Loucy (cell line): ENCODE data around the gene MOSPD3.

Source experiments
- H2AFZ ChIP-seq: fragments of 200-600 bp; sonication (generic); 2 replicates; pipeline ENCODE4 v1.6.0; 2016; ENCODE audit warnings: antibody characterized with exemption, mild to moderate bottlenecking, low read length, moderate library complexity
- H3F3A ChIP-seq: fragments of 200-600 bp; 2 replicates; pipeline ENCODE4 v1.6.0; 2016; ENCODE audit warnings: antibody characterized with exemption, low read depth, mild to moderate bottlenecking
- H3K27me3 ChIP-seq: fragments of 200-600 bp; sonication (generic); 2 replicates; pipeline ENCODE4 v1.6.1; 2014; ENCODE audit warnings: low read length, mild to moderate bottlenecking; ENCODE audit not compliant: insufficient read depth, poor library complexity, severe bottlenecking
- H3K36me3 ChIP-seq: fragments of 200-600 bp; sonication (generic); 2 replicates; pipeline ENCODE4 v1.6.1; 2016; ENCODE audit warnings: low read length; ENCODE audit not compliant: insufficient read depth
- H3K4me1 ChIP-seq: fragments of 200-600 bp; sonication (generic); 2 replicates; pipeline ENCODE4 v1.5.1; 2014; ENCODE audit warnings: low read length, mild to moderate bottlenecking; ENCODE audit not compliant: insufficient read depth, poor library complexity, severe bottlenecking
- H3K4me2 ChIP-seq: fragments of 200-600 bp; sonication (generic); 2 replicates; pipeline ENCODE4 v1.6.0; 2014; ENCODE audit warnings: antibody characterized with exemption, low read length, low read depth, mild to moderate bottlenecking; ENCODE audit not compliant: poor library complexity, severe bottlenecking
- H3K4me3 ChIP-seq: fragments of 200-600 bp; sonication (generic); 2 replicates; pipeline ENCODE4 v1.5.1; 2014; ENCODE audit warnings: low read length, mild to moderate bottlenecking, mixed read lengths; ENCODE audit not compliant: poor library complexity, severe bottlenecking
- H3K79me2 ChIP-seq: fragments of 200-600 bp; sonication (generic); 2 replicates; pipeline ENCODE4 v1.6.1; 2014; ENCODE audit warnings: low read length; ENCODE audit not compliant: insufficient read depth
- H3K9ac ChIP-seq: fragments of 200-600 bp; sonication (generic); 2 replicates; pipeline ENCODE4 v1.6.0; 2014; ENCODE audit warnings: mild to moderate bottlenecking, low read depth, low read length, moderate library complexity; ENCODE audit not compliant: poor library complexity, severe bottlenecking
- H3K9me2 ChIP-seq: fragments of 200-600 bp; sonication (generic); replicated peaks from 2 replicates; pipeline ENCODE4 v1.6.1; 2016; ENCODE audit warnings: low read depth, low read length, mixed read lengths
- H3K9me3 ChIP-seq: fragments of 200-600 bp; sonication (generic); 2 replicates; pipeline ENCODE4 v1.6.1; 2014; ENCODE audit warnings: mild to moderate bottlenecking, antibody characterized with exemption, low read length, low read depth; ENCODE audit not compliant: insufficient read depth
- H4K20me1 ChIP-seq: fragments of 200-600 bp; sonication (generic); 2 replicates; pipeline ENCODE4 v1.6.0; 2014; ENCODE audit warnings: antibody characterized with exemption, low read length, mild to moderate bottlenecking; ENCODE audit not compliant: insufficient read depth, poor library complexity, severe bottlenecking
- CTCF ChIP-seq: fragments of 200-600 bp; sonication (generic); conservative IDR thresholded peaks from 2 replicates; pipeline ENCODE4 v1.5.1; 2014; ENCODE audit warnings: mild to moderate bottlenecking, antibody characterized with exemption, low read length
- EZH2phosphoT487 ChIP-seq: fragments of 200-600 bp; IDR thresholded peaks from 2 replicates; pipeline ENCODE4 v1.6.1; 2018; ENCODE audit warnings: antibody characterized with exemption, mild to moderate bottlenecking, moderate library complexity, borderline replicate concordance

MOSPD3 gene

GRCh38 chr7:100570954-100571828, 41.1 kb upstream of the MOSPD3 start:
- peaks cover 36% of the 10 kb centered on the region for H3K4me1 ChIP-seq
- no peaks in the 10 kb centered on the region for H3K27me3 ChIP-seq
- H3K79me2 ChIP-seq = no peaks in the 10 kb centered on the region
- no peak overlapping the region for H3K4me2 ChIP-seq
- H3K9me2 ChIP-seq = no peaks in the 10 kb centered on the region
- no peak overlapping the region for H3K4me3 ChIP-seq
- peaks cover 15% of the 10 kb centered on the region; the same call in 1 of the 2 replicates for H3K36me3 ChIP-seq
- H2AFZ ChIP-seq = no peak overlapping the region
- no peaks in the 10 kb centered on the region for H4K20me1 ChIP-seq
- no peak overlapping the region for H3K9ac ChIP-seq
- no peaks in the 10 kb centered on the region for H3K9me3 ChIP-seq
- TF ChIP-seq EZH2phosphoT487 (no peak), CTCF (no peak)
- H3F3A ChIP-seq = no peaks in the 10 kb centered on the region

- Histone ChIP-seq H3K36me3 (peaks cover 21% of the 10 kb centered on the region; the same call in 1 of the 2 replicates), H3K79me2 (no peaks in the 10 kb centered on the region), H3F3A (no peaks in the 10 kb centered on the region), H3K27me3 (no peaks in the 10 kb centered on the region), H3K4me3 (no peak overlapping the region), H2AFZ (no peak overlapping the region), H3K9me3 (no peaks in the 10 kb centered on the region), H3K9ac (no peak overlapping the region), H3K9me2 (no peaks in the 10 kb centered on the region), H3K4me1 (peaks cover 33% of the 10 kb centered on the region), H4K20me1 (no peaks in the 10 kb centered on the region), H3K4me2 (no peak overlapping the region)
- no peak for TF ChIP-seq CTCF
- no peak for TF ChIP-seq EZH2phosphoT487
These were observed 40.6 kb upstream of the MOSPD3 start for GRCh38 chr7:100571829-100572116.

GRCh38 chr7:100572281-100572948, 39.9 kb upstream of the MOSPD3 start:
- Histone ChIP-seq H3K4me2 (no peak overlapping the region), H3K36me3 (peaks cover 27% of the 10 kb centered on the region; the same call in 1 of the 2 replicates), H4K20me1 (no peaks in the 10 kb centered on the region), H3F3A (no peaks in the 10 kb centered on the region), H3K4me1 (peaks cover 27% of the 10 kb centered on the region), H3K9me2 (no peaks in the 10 kb centered on the region), H3K27me3 (no peaks in the 10 kb centered on the region), H3K9me3 (no peaks in the 10 kb centered on the region), H3K4me3 (no peak overlapping the region), H3K9ac (no peak overlapping the region), H2AFZ (no peak overlapping the region), H3K79me2 (no peaks in the 10 kb centered on the region)
- TF ChIP-seq CTCF (no peak), EZH2phosphoT487 (no peak)
